Activated CD4-positive, alpha-beta T cell treated with anti-CD3 and anti-CD28 coated beads, Interleukin-2, Interleukin-4, amounts not matched to agents 100 ng/mL and 50 ng/mL, durations not matched to agents 16 hours and 8 hours (primary cell): Measurements from ENCODE around the gene RASA2.
"Not testable (repeated sequence)": the region's sequence is repeated elsewhere in the genome, so short reads cannot be mapped to it uniquely, and the experiment has no call there.

ENCODE experiments used
- DNase-seq: peaks from one replicate; pipeline ENCODE4 v3.0.0-alpha.2; 2020; ENCODE audit warnings: low spot score

RASA2 gene

DNA sequence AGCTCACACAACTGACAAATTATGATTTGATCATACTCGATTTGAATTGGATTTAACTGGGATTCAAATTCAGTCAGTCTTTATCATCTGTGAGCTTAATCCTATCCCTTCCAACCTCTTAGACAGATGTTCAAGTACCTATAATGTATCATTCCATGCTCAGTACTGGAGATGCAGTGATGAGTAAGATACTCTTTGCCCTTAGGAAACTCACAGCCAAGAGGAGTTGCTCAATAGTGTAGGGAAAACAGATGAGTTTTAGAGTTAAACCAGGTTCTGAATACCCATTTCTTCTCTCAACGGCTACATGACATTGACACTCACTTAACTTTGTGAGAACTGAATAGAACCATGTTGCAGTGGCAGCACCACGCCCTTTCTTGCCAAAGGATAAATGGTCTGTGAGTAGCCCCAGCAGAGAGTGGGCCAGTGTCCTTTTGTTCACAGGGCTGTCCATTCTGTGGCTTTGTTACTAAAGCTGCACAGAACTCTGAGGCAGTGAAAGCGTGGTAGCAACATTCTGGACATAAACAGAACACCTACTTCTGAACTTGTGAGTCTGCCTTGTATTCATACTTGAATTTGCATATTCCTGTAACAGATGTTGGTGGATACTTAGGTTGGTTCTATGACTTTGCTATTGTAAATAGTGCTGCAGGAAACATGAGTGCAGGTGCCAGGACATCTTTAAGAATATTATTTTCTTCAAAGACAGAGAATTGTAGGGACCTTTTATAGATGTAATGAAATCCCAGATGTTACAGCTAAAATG, 91.6 kb downstream of the RASA2 start:
- DNase-seq: no peak

GRCh38 chr3:141594357-141594756, 107.5 kb downstream of the RASA2 start:
- DNase-seq: no peak

DNA sequence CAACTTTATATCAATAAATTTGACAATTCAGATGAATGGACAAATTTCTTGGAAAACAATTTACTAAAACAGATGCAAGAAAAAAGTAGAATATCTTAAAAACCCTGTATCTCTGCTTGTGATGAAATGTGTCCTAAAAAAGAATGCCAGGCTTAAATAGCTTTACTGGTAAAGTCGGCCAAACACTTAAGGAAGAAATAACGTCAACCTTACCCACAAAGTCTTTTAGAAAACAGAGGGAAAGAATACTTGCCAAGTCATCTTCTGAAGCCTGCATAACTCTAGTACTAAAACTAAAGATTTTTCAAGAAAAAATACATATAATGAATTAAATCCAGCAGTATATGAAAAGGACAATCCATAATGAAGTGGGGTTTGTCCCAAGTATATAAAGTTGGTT, 111.1 kb downstream of the RASA2 start:
- no peak for DNase-seq

- no peak for DNase-seq
These were observed 113.5 kb downstream of the RASA2 start for GRCh38 chr3:141600331-141600730.

GRCh38 chr3:141602706-141603105, 115.9 kb downstream of the RASA2 start:
- DNase-seq: no peak

DNA sequence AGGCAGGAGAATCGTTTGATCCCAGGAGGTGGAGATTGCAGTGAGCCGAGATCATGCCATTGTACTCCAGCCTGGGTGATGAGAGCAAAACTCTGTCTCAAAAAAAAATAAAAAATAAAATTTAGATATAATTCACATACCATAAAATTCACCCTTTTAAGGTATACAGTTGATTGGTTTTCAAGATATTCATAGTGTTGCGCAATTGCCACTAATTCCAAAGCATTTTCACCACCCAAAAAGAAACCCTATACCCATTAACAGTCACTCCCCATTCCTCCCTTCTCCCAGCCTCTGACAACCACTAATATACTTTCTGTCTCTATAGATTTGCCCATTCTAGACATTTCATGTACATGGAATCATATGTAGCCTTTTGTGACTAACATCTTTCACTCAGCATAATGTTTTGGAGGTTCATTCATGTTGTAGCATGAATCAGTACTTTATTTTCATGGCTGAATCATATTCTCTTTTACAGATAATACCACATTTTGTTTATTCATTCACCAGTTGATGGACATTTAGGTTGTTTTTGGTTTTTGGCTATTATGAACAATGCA, 116.7 kb downstream of the RASA2 start:
- no peak for DNase-seq

GRCh38 chr3:141605883-141606282, 119.1 kb downstream of the RASA2 start:
- no peak for DNase-seq

GRCh38 chr3:141608438-141608837, 121.6 kb downstream of the RASA2 start:
- DNase-seq: no peak

- no peak for DNase-seq
These were observed 124.1 kb downstream of the RASA2 start for GRCh38 chr3:141610939-141611338.

GRCh38 chr3:141618103-141618910, 131.5 kb downstream of the RASA2 start:
- DNase-seq: no peak

- no peak for DNase-seq
These were observed 132.1 kb downstream of the RASA2 start for GRCh38 chr3:141618938-141619337.

- no peak for DNase-seq
These were observed 132.6 kb downstream of the RASA2 start for GRCh38 chr3:141619450-141619849.

DNA sequence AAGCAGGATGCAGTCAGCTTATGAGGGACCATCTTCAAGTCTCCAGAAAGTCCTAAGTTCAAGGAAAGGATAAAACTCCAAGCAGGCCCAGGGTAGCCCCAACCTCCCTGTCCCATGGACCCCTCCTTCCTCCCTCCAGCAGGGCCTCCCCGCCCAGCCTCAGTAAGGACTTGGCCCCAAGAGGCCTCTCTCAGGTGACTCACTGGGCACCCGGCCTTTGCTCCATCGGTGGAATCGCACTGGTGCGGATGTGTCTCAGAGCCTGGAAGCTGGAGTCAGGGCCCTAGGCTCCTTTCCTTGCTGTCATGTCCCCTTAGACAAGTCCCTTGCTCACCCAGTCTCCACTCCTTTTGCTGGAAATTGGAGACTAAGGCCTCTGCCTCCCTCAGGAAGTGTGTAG, 136.9 kb downstream of the RASA2 start:
- no peak for DNase-seq

DNA sequence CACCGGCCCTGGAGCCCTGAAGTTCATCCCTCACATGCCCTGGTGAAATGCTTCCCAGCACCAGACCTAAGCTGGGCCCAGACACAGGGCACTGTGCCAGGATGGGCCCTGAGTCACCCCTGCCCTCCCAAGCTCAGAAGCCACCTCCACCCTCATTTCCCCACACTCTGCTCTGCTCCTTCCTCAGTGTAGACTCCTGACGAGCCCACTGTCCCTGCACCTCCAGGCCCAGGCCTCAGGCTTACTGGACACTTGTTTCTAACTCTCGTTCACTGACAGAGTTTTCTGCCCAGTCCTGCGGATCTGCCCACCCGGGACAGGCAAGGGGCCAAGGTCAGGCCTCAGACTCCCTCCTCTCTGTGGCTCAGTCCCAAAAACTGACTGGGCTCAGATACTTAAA, 138.7 kb downstream of the RASA2 start:
- DNase-seq: no peak

DNA sequence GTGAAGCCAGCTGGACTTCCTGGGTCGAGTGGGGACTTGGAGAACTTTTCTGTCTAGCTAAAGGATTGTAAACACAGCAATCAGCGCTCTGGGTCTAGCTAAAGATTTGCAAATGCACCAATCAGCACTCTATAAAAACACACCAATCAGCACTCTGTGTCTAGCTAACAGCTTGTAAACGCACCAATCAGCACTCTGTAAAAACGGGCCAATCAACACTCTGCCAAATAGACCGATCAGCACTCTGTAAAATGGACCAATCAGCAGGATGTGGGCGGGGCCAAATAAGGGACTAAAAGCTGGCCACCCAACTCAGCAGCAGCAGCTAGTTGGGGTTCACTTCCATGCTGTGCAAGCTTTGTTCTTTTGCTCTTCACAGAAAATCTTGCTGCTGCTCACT, 141.5 kb downstream of the RASA2 start:
- not testable (repeated sequence) for DNase-seq

GRCh38 chr3:141628868-141629441, 142.1 kb downstream of the RASA2 start:
- not testable (repeated sequence) for DNase-seq

DNA sequence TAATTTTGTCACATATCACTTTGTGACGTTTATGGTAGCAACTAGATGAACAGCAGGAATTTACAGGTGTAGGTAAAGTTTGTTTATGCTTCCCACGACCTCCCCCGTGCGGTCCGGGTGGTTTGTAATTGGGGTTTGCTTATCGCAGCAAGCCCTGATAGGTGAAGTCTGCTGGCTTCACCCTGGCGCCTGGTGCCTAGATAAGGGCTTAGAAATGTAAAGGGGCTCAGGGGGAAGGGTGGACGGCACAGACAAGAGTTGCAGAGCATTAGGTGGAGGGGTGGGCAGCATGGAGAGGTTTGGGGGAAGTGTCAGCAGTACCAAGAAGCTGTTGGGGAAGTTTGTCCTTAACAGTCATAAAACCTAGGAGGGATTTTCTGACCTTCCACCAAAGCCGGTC, 143.1 kb downstream of the RASA2 start:
- DNase-seq: no peak

- no peak for DNase-seq
These were observed 146.1 kb downstream of the RASA2 start for GRCh38 chr3:141632779-141633374.

DNA sequence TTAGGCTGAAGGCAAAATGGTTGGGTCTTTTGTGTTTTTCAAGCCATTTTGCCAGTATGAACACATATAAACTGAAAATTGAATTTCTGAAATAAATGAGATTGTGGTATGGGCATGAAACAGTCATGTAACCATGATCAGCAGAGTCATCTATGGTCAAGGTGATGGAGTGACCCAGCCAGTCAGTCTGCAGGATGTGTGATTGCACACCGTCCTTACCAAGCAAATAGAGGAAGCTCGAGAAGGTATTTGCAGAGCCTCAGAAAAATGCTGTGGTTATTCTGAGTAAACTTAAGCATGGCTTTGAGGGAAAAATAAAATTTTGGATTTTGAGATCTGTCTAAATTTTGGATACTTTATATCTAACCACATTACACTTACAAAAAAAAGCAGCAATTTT, 155.4 kb downstream of the RASA2 start:
- DNase-seq: no peak

- no peak for DNase-seq
These were observed 156.6 kb downstream of the RASA2 start for GRCh38 chr3:141643391-141643790.

- no peak for DNase-seq
These were observed 157.0 kb downstream of the RASA2 start for GRCh38 chr3:141643796-141644195.

- peak; percentile 71 for DNase-seq
These were observed 158.1 kb downstream of the RASA2 start for GRCh38 chr3:141644931-141645330.
